Sigmoid colon (tissue), 4 donors: ENCODE results near the gene PSMA1.

Experiments
- EP300 ChIP-seq, 4 donors: sonication (generic); formaldehyde crosslinking; IDR thresholded peaks; one replicate each; pipeline ENCODE4 v1.6.1; 2017; ENCODE audit warnings: antibody characterized with exemption in 4 of 4
- POLR2A ChIP-seq, 2 donors: fragments of 450-650 bp; IDR thresholded peaks; one replicate each; pipeline ENCODE4 v1.6.1; 2016; ENCODE audit warnings: antibody characterized with exemption in 2 of 2, mild to moderate bottlenecking in 2 of 2, moderate library complexity in 2 of 2
- POLR2AphosphoS5 ChIP-seq, 4 donors: sonication (generic); formaldehyde crosslinking; IDR thresholded peaks; one replicate each; pipeline ENCODE4 v1.6.1; 2017; ENCODE audit warnings: antibody characterized with exemption in 4 of 4
- TF ChIP-seq, protein P1 (sequence below), 4 experiments: fragments of 450-650 bp in 3 of 4; fragments of 200-600 bp in 1 of 4; IDR thresholded peaks; one replicate each; pipeline ENCODE4 v1.5.1; 2016 to 2019; ENCODE audit warnings: antibody characterized with exemption in 4 of 4, mild to moderate bottlenecking in 3 of 4, moderate library complexity in 2 of 4

DNA sequence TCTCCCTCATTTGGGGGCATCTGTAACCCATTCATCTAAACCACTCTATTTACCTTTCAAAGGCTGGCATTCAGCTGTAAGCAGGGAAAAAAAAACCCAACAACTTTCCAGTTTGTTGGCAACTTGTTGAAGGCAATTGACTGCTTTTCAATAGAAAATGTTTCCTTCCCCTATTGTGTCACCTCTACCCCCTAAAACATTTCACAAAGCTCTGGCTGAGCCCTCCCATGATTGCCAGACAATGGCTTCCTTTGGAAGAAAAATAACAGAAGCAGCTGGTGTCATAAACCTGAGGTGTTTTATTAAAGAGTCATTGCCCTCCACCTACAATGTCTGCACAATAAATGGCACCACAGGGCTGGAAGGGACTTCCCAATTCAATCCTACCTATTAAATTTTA lies 22.1 kb upstream of the PSMA1 start:
- TF ChIP-seq POLR2A (IDR thresholded peaks at IDR 0.05) (no peak), POLR2AphosphoS5 (IDR thresholded peaks at IDR 0.05) (no peak), EP300 (IDR thresholded peaks at IDR 0.05) (no peak)
- TF ChIP-seq, protein P1, sequence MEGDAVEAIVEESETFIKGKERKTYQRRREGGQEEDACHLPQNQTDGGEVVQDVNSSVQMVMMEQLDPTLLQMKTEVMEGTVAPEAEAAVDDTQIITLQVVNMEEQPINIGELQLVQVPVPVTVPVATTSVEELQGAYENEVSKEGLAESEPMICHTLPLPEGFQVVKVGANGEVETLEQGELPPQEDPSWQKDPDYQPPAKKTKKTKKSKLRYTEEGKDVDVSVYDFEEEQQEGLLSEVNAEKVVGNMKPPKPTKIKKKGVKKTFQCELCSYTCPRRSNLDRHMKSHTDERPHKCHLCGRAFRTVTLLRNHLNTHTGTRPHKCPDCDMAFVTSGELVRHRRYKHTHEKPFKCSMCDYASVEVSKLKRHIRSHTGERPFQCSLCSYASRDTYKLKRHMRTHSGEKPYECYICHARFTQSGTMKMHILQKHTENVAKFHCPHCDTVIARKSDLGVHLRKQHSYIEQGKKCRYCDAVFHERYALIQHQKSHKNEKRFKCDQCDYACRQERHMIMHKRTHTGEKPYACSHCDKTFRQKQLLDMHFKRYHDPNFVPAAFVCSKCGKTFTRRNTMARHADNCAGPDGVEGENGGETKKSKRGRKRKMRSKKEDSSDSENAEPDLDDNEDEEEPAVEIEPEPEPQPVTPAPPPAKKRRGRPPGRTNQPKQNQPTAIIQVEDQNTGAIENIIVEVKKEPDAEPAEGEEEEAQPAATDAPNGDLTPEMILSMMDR (IDR thresholded peaks at IDR 0.05): no peak
